HG02852 (cell line): ENCODE data around the gene CDC34.

ENCODE experiments used
- ATAC-seq: cut with Tn5 transposase; IDR thresholded peaks from one replicate; pipeline ENCODE4 v1.9.1; 2021; ENCODE audit warnings: mild to moderate bottlenecking, moderate library complexity; ENCODE audit not compliant: unreplicated experiment

The CDC34 gene

DNA sequence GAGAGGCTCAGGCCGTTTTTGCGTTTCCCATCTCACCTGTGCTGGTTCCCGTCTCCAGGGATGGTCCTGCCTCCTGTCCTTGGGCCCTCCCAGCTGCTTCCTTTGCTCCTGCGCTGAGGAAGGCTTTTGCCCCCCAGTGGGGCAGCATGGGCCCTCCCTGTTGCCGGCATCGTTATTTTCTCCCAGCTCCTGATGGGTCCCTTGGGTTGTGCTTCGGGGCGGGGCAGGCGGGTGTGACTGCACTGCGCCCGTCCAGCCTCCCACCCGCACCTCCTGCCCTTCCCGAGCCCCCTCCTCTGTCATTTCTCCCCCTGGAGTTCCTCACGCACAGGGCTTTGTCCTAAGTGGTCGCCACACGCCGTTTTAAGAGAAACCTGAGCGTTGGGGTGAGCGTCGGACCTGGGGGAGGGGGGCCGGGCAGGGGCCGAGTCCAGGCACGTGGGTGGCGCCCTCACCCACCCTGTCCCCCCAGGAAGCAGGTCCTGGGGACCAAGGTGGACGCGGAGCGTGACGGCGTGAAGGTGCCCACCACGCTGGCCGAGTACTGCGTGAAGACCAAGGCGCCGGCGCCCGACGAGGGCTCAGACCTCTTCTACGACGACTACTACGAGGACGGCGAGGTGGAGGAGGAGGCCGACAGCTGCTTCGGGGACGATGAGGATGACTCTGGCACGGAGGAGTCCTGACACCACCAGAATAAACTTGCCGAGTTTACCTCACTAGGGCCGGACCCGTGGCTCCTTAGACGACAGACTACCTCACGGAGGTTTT is 9.5 kb downstream of the CDC34 start:
- ATAC-seq, result no peak

DNA sequence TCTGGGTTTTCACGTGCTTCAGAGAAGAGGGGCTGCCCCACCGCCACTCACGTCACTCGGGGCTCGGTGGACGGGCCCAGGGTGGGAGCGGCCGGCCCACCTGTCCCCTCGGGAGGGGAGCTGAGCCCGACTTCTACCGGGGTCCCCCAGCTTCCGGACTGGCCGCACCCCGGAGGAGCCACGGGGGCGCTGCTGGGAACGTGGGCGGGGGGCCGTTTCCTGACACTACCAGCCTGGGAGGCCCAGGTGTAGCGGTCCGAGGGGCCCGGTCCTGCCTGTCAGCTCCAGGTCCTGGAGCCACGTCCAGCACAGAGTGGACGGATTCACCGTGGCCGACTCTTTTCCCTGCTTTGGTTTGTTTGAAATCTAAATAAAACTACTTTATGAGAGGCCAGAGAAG is 10.1 kb downstream of the CDC34 start:
- ATAC-seq, result no peak

DNA sequence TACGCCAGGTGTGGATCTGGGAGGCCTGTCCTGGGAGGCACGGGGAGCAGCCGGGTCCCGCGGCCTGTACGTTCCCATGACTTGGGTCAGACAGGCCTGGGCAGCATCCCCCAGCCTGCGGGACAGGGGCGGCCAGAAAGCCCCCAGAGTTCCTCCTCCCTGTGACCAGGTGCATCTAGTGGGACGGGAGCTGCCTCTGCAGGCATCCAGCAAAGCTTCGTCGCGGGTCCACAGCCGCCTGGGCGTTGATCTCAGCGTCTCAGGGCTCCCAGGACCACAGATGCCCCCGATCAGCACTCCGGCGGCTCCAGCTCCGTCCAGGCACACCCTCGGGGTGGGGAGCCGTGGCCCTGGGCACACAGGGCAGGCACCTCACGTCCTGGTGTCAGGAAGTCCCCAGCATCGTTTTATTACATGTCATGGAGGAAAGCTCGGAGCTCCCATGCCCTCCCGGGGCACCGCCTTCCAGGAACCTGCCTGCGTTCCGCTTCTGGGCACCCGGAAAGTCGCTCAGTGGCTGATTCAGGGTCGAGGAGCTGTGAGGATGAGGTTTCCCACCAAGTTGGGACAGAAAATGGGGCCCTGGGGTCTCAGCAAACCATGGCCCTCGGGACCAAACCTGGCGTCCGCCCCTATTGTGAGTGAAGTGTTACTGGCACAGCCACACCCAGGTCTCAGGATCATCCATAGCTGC is 10.8 kb downstream of the CDC34 start:
- ATAC-seq, result no peak

DNA sequence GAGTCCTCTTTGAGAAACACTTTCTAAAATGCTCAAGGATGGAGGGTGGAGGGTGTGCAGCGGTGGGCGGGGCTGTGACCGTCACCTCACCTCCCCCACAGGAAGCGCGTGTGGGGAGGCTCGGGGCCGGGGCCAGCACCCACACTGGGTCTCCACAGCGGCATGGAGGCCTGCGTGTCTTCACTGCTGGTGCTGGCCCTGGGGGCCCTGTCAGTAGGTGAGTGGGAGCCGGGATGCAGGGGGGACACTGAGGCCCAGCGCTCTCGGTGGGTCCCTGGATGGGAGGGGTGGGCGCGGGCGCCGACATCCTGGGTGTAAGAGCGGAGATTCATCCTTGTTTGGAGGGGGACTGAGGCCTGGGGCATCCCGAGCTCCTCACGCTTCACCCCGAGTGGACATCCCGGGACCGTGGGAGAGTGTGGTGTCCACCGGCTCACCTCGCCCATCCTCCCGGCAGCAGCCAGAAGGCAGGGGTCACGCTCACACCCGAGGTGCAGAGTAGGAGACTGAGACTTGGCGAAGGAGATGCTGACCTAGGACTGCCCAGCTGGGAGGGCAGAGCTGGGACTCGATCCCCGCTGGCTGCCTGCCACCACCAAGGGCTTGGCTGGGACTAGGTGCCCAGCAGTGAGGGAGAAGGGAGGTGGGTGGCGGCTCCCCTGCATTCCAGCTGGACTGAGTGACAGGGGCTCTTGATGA is 12.5 kb downstream of the CDC34 start, which contains the start of gene GZMM:
Gene GZMM, plus strand, starts transcription at position 144 of the 699 bp plus-strand sequence. Its CDS starts 19 bp downstream, at position 163.
- ATAC-seq, result no peak

DNA sequence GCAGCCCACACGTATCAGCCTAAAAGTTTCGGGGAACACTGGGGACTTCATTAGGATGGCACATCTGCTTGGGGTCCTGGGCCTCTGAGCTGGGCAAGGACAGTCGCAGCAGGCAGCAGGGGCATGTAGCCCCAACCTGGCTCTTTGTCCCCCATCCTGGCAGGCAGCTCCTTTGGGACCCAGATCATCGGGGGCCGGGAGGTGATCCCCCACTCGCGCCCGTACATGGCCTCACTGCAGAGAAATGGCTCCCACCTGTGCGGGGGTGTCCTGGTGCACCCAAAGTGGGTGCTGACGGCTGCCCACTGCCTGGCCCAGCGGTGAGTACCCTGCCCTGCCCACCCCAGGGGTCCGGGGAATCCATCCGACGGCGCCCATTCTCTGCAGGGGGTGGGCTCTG is 15.6 kb downstream of the CDC34 start:
- no peak for ATAC-seq

DNA sequence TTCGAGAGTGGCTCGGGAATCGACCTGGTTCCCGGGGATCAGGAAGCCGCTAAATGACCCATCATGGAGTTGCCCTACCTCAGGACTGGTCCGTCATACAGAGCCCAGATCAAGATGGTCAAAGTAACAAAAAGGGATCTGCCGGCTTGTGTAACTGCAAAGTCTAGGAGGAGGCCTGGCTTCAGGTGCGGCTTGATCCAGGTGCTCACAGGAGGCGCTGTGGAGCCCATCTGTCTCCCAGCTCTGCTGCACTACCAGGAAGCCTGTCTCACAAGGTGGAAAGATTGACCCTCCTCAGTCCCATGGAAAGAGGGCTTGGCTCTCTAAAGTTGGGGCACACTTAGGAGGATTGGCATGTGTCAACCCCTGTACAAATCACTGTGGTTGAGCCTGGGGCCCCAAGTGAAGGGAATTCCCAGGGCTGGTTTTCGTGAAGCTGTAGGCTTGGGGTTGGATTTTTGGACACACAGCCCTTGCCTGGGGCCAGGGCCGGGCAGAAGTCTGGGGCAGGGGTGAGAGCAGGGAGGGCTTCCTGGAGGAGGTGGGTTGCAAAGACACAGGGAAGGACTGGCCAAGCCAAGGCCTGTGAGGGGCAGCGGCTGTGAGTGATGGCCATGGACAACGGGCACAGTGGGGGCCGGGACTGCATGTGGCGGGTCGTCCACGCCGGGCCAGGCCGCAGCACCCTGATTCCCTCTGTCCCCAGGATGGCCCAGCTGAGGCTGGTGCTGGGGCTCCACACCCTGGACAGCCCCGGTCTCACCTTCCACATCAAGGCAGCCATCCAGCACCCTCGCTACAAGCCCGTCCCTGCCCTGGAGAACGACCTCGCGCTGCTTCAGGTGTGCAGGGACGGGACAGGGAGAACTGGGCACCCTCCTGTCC is 16.5 kb downstream of the CDC34 start:
- ATAC-seq, result no peak

DNA sequence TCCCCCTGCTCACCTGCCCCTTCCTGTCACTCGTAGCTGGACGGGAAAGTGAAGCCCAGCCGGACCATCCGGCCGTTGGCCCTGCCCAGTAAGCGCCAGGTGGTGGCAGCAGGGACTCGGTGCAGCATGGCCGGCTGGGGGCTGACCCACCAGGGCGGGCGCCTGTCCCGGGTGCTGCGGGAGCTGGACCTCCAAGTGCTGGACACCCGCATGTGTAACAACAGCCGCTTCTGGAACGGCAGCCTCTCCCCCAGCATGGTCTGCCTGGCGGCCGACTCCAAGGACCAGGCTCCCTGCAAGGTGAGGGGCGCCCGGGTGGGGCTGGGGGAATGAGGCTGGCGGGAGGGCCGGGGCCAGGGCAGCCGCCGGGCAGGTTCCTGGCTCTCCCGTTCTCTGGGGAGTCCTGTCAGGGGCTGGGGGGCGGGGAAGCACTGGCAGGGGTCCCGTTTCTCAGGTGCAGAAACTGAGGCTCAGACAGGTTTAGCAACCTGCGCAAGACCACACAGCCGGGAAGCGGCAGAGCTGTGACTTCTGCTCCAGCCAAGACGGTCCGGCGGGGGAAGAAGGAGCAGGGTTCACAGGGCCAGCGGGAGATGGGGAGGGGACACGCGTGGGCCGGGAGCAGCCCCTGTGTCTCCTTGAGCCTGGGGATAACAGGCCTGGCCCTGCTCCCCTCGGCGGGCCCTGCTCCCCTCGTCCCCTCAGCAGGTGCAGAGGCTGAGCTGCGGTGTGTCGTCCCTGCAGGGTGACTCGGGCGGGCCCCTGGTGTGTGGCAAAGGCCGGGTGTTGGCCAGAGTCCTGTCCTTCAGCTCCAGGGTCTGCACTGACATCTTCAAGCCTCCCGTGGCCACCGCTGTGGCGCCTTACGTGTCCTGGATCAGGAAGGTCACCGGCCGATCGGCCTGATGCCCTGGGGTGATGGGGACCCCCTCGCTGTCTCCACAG is 17.6 kb downstream of the CDC34 start:
- no peak for ATAC-seq

DNA sequence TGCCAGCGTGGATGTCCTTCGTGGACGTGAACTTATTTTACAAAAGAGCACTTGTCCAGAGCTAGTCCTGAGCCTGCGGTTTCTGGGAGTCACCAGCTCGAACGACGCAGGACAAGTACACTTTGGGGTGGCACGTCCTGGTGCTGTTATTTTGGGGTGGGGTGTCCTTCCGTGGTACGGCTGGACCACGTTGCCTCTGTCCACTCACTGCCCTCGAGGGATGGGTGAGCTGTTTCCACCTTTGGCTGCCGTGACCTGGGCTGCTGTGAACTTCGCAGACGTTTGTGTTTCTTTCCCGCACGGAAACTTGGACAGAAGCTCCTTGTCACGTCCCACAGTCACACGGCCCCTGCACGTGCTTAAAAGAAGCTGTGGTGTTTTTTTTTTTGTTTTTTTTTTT is 23.3 kb downstream of the CDC34 start:
- no peak for ATAC-seq

DNA sequence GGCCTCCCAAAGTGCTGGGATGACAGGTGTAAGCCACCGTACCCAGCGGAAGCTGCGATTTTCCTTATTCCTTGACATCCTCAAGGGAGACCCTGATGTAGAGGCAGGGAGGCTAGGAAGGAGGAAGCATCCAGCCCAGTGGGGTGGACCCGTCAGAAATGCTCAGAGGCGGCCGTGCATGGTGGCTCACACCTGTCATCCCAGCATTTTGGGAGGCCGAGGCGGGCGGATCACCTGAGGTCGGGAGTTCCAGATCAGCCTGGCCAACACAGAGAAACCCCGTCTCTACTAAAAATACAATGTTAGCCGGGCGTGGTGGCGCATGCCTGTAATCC is 23.9 kb downstream of the CDC34 start:
- ATAC-seq, result no peak

DNA sequence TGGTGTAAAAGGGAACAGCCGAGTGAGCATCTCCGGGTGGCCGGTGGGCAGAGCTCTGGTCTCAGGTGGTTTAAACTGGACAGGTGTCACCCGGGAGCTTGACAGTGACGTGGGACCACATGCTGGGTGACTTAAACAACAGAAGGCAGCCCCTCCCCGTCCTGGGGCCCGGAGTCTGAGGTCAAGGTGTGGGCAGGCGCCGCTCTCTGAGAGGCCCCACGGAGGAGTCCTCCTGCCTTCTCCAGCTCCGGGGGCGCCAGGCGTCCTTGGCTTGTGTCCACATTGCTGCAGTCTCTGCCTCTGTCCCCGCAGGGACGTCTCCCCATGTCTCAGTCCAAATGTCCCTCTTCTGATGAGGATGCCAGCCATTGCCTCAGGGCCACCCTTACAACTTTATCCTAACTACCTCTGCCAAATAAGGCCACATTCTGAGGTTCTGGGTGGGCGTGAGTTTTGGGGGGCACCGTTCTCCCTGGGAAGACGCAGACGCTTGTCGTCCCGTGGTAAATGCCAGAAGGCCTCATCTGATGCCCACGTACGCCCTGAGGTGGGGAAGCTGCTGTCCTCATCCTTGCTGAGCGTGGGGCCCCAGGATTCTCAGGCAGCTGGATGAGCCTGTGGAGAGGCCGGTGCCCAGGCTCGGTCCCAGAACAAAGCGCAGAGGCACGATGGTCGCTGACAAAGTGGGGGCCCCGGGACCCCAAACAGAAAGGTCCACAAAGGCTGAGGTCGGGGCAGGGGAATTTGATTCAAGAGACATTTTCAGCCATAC is 25.2 kb downstream of the CDC34 start:
- ATAC-seq, result no peak

DNA sequence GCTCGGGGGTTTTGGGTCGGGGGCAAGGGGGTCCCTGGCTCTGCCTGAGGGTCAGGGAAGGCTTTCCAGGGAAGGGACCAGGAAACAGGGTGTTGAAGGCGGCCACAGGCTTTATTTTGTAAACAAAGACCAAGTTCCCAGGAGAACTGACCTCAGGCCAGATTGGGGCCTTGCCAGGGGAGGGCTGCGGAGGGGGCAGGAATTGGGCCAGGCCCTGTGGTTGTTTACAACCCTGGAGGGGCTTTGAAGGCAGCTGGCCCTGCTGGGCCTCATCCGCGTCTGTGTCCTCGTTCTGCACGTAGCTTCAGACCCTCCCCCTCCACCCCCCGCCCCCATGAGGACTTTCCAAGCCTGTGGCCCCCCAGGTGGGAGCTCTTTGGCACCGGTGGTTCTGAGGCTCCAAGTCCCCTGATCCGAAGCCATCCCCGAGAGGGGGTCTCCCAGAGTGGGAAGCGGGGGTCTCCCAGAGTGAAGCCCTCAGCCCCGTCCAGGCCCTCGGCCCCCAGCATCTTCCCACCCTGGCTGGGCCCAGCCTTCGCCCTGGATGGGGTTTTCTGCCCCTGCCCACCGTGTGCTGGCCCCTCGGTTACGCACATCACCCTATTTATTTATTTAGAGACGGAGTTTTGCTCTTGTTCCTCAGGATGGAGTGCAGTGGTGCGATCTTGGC is 27.3 kb downstream of the CDC34 start:
- no peak for ATAC-seq

DNA sequence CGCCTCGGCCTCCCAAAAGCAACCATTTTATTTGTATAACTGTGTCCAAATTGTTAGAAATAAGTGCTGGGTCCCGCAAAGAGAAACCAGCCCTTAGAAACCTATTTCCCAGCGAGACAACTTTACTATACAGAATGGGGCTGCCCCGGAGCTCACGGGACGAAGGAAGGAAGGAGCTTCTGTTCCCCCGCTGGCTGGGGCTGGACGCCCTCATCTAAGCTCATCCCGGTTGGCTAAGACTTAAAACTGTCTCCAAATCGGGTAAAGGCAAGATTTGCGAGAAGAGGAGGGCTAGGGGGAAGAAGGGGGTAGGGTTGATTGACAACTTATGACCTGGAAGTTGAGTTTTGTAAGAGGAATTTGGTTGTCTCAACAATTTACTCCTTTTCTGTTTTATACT is 28.6 kb downstream of the CDC34 start:
- no peak for ATAC-seq

DNA sequence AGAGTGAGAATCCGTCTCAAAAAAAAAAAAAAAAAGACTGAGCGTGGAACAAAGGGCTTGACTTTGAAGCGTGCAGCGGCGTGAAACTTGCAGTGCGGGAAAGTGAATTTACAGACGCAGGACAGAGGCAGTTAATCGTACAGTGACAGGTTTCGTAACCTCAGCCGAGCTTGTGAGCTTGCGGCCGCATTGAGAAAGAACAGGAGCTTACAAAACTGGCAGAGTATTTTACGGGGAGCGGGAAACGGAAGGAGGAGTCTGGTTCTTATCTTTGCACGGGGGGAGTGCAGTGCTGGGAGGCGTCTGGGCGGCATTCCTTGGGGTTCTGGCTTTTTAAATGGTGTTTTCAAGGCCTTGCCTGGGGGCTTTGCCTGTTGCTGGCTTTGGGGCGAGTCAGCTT is 34.8 kb downstream of the CDC34 start:
- no peak for ATAC-seq

DNA sequence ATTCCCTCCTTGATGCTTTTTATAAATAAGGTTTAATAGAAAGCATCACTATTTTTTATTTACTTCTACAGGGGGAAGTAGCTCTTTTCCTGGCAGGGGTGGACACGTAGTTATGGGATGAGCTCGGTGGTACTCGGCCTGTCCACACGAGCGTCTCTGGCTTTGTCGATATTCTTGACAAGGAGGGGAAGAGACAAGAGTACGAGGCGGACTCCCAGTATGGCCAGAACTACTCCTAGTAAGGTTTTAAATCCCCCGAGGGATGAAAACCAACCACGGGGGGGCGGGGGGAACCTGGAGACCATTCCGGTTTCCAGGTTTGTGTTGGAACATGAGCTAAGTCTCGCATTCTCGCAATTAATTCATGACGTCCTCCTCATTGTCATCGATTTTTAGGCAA is 35.3 kb downstream of the CDC34 start:
- no peak for ATAC-seq

DNA sequence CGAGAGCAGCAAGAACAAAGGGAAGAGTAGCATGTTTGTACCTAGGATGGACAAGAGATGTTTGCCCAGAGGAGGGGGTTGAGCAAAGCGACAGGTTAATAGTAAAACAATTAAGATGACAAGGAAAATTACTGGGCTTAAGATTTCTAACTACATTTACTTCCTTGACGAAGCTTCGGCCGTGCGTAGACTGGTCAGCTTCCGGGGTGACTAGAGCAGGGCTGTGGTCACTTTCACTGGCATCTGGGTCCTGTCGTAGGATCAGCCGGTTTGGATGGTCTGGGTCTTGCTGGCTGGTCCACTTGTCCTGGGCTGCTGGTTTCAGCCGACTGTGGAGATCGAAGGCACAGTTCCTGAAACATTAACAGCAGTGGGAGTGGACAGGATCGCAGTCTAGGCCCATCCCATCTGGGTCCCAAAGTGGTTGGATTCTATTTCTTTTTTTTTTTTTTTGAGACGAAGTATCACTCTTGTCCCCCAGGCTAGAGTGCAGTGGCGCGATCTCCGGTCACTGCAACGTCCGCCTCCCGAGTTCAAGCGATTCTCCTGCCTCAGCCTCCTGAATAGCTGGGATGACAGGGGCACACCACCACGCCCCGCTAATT is 35.8 kb downstream of the CDC34 start:
- ATAC-seq, result no peak

DNA sequence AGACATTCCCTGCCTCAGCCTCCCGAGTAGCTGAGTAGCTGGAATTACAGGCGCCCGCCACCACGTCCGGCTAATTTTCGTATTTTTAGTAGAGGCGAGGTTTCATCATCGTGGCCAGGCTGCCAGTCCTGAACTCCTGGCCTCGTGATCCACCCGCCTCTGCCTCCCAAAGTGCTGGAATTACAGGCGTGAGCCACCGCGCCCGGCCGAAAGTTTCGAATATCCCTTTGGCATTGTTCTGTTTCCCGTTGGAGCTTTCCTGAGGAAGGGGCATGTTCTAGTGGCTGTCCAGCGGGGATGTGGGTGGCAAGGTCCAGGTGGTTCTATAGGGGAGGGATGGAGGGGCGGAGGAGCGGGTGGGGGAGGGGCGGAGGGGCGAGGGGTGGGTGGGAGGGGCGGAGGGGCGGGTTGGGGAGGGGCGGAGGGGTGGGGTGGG is 38.7 kb downstream of the CDC34 start:
- ATAC-seq, result no peak

DNA sequence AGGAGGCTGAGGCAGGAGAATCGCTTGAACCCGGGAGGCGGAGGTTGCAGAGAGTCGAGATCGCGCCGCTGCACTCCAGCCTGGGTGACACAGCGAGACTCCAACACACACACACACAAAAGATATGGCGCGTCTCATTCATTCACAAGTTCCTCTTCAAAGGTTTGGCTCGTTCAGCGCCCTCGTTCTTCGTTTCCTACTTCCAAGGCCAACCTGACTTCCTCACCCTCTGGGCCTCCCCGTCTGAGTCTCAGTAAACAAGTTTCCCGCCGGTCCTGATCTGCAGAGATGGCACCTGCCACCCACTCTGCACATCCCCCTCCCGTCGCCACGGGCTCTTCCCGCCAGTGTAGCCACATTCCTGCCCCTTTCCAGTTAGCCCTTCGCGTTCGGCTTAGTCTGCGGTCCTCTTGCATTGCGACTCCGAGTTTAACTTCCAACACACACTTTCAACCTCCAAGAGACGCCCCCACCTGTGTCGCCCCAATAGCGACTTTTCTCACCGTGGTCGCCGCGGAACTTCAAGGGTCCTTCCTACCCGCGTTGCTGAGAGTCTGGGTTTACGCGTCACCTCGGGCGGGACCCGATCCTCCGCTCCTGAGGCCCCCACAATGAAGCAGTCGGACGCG is 39.5 kb downstream of the CDC34 start:
- no peak for ATAC-seq

DNA sequence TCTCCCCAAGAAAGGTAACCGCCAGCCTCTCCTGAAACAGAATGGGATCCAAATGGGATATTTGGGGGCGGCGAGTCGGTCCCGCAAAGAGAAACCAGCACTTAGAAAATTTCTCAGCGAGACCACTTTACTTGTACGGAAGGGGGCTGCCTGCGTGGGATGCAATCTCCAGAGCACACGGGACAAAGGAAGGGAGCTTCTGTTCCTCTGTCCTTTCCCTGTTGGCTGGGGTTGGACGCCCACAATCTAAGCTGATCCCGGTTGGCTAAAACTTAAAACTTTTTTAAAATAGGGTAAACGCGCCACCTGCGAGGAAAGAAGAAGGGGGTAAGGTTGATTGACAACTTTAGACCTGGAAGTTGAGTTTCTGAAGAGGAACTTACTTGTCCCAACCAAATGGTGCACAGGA is 40.0 kb downstream of the CDC34 start:
- no peak for ATAC-seq
